ENCODE data around the gene PPP1CC.
"Not testable (repeated sequence)": the region's sequence is repeated elsewhere in the genome, so short reads cannot be mapped to it uniquely, and the experiment has no call there.

The PPP1CC gene

GRCh38 chr12:110750784-110751461 is 8.2 kb upstream of the PPP1CC start:
- no peak for DNase-seq

- DNase-seq: no peak
Measured at GRCh38 chr12:110746550-110746949, 3.9 kb upstream of the PPP1CC start.

- no peak for DNase-seq
Measured at GRCh38 chr12:110745542-110746284, 3.0 kb upstream of the PPP1CC start.

GRCh38 chr12:110744601-110745264 is 2.0 kb upstream of the PPP1CC start:
- DNase-seq: no peak

GRCh38 chr12:110744151-110744571 is 1.5 kb upstream of the PPP1CC start:
- no peak for DNase-seq

GRCh38 chr12:110743571-110744093 is 941 bp upstream of the PPP1CC start:
- no peak for DNase-seq

GRCh38 chr12:110742096-110742717 is 484 bp downstream of the PPP1CC start:
- DNase-seq: no peak

- DNase-seq: no peak
Measured at GRCh38 chr12:110741341-110742095, 1.2 kb downstream of the PPP1CC start.

- DNase-seq: no peak
Measured at GRCh38 chr12:110739894-110740293, 2.8 kb downstream of the PPP1CC start.

GRCh38 chr12:110739488-110739887 is 3.2 kb downstream of the PPP1CC start:
- DNase-seq: no peak

- no peak for DNase-seq
Measured at GRCh38 chr12:110737532-110737931, 5.2 kb downstream of the PPP1CC start.

- not testable (repeated sequence) for DNase-seq
Measured at GRCh38 chr12:110737016-110737415, 5.7 kb downstream of the PPP1CC start.

GRCh38 chr12:110733900-110734299 is 8.8 kb downstream of the PPP1CC start:
- DNase-seq: no peak

- DNase-seq: no peak
Measured at GRCh38 chr12:110733089-110733715, 9.5 kb downstream of the PPP1CC start.

GRCh38 chr12:110732572-110732971 is 10.1 kb downstream of the PPP1CC start:
- DNase-seq: no peak

GRCh38 chr12:110731479-110731878 is 11.2 kb downstream of the PPP1CC start:
- no peak for DNase-seq

- DNase-seq: no peak
Measured at GRCh38 chr12:110728628-110729027, 14.1 kb downstream of the PPP1CC start.

- no peak for DNase-seq
Measured at GRCh38 chr12:110726708-110727369, 15.9 kb downstream of the PPP1CC start.

GRCh38 chr12:110726028-110726427 is 16.7 kb downstream of the PPP1CC start:
- no peak for DNase-seq

- no peak for DNase-seq
Measured at GRCh38 chr12:110725267-110725666, 17.4 kb downstream of the PPP1CC start.

GRCh38 chr12:110722892-110723291 is 19.8 kb downstream of the PPP1CC start:
- not testable (repeated sequence) for DNase-seq

All from SHP77 treated with DMSO at 0.1 percent for 48 hours (cell line).